ENCODE data around the gene BCO2. TPM values are rescaled to one million over a fixed set of nuclear protein-coding genes. Genes with fewer than 3 reads are reported as not detected.

Gene BCO2
- polyA plus RNA-seq, 1 experiment, result 0.56 TPM

GRCh38 chr11:112231952-112232351 is 56.6 kb downstream of the BCO2 start:
- POLR2A ChIA-PET, result no interaction called here
- no peak for DNase-seq (ENCODE audit: low read depth)
- Histone ChIP-seq H3K4me3 (ENCODE audit: low read depth, low read length) (no peak overlapping the region), H3K27me3 (ENCODE audit: control insufficient read depth, insufficient read depth, low read length) (no peaks in the 10 kb centered on the region), H3K36me3 (ENCODE audit: control insufficient read depth, insufficient read depth, low read length) (peaks cover 8% of the 10 kb centered on the region)
- no peak for TF ChIP-seq CTCF (IDR thresholded peaks at IDR 0.05; ENCODE audit: insufficient read depth, low read depth, low read length)
- CTCF ChIA-PET, result interaction anchor here (20.9 kb wide), 1 partner anchor 48 kb away, joined by 560 read pairs; no protein-coding TSS in a partner anchor

- DNase-seq (ENCODE audit: low read depth), result no peak
- no peak overlapping the region for H3K4me3 ChIP-seq (ENCODE audit: low read depth, low read length)
- no peaks in the 10 kb centered on the region for H3K27me3 ChIP-seq (ENCODE audit: control insufficient read depth, insufficient read depth, low read length)
- TF ChIP-seq CTCF (IDR thresholded peaks at IDR 0.05; ENCODE audit: insufficient read depth, low read depth, low read length), result no peak
- H3K36me3 ChIP-seq (ENCODE audit: control insufficient read depth, insufficient read depth, low read length), result peaks cover 11% of the 10 kb centered on the region
- ChIA-PET CTCF (interaction anchor here (1.2 kb wide), 1 partner anchor 44 kb away, joined by 5 read pairs; no protein-coding TSS in a partner anchor), POLR2A (no interaction called here)
These were observed 60.6 kb downstream of the BCO2 start for GRCh38 chr11:112235750-112236390.

GRCh38 chr11:112237451-112237850 is 62.1 kb downstream of the BCO2 start:
- Histone ChIP-seq H3K27me3 (ENCODE audit: control insufficient read depth, insufficient read depth, low read length) (no peaks in the 10 kb centered on the region), H3K36me3 (ENCODE audit: control insufficient read depth, insufficient read depth, low read length) (peaks cover 9% of the 10 kb centered on the region), H3K4me3 (ENCODE audit: low read depth, low read length) (no peak overlapping the region)
- no peak for TF ChIP-seq CTCF (IDR thresholded peaks at IDR 0.05; ENCODE audit: insufficient read depth, low read depth, low read length)
- DNase-seq (ENCODE audit: low read depth), result no peak
- POLR2A ChIA-PET, result no interaction called here
- CTCF ChIA-PET, result interaction anchor here (1.2 to 1.5 kb wide), 4 partner anchors 39 to 306 kb away, joined by 3 to 8 read pairs (median 4); no protein-coding TSS in a partner anchor

DNA sequence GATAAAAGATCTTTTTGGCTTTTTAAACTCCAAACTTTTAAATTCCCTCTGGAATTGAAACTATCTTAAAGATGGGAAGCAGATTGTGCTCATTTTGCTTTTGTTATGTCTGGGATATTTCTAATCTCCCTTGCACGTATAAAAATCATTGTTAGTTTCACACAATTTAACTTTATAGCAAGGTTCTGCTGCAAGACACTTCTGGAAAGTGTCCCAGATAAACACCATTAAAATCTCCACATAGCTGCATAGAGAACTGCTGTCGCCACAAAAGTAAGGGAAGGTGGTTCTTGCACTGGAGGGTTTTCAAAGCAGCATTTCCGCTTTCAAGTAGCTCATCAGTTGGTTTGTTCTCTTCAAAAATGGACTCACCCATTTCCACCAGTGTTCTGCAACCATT is 62.7 kb downstream of the BCO2 start:
- TF ChIP-seq CTCF (IDR thresholded peaks at IDR 0.05; ENCODE audit: insufficient read depth, low read depth, low read length), result no peak
- no peak for DNase-seq (ENCODE audit: low read depth)
- no peak overlapping the region for H3K4me3 ChIP-seq (ENCODE audit: low read depth, low read length)
- H3K27me3 ChIP-seq (ENCODE audit: control insufficient read depth, insufficient read depth, low read length), result no peaks in the 10 kb centered on the region
- H3K36me3 ChIP-seq (ENCODE audit: control insufficient read depth, insufficient read depth, low read length), result peaks cover 9% of the 10 kb centered on the region
- ChIA-PET POLR2A (no interaction called here), CTCF (interaction anchor here (1.3 to 1.5 kb wide), 2 partner anchors 38 to 42 kb away, joined by 4 to 8 read pairs; no protein-coding TSS in a partner anchor)

GRCh38 chr11:112241486-112241885 is 66.2 kb downstream of the BCO2 start:
- Histone ChIP-seq H3K4me3 (ENCODE audit: low read depth, low read length) (no peak overlapping the region), H3K27me3 (ENCODE audit: control insufficient read depth, insufficient read depth, low read length) (no peaks in the 10 kb centered on the region), H3K36me3 (ENCODE audit: control insufficient read depth, insufficient read depth, low read length) (peaks cover 5% of the 10 kb centered on the region)
- peak; percentile 84 for DNase-seq (ENCODE audit: low read depth)
- TF ChIP-seq CTCF (IDR thresholded peaks at IDR 0.05; ENCODE audit: insufficient read depth, low read depth, low read length), result no peak
- ChIA-PET POLR2A (interaction anchor here (1.0 kb wide), 1 partner anchor 10 kb away, joined by 4 read pairs; no protein-coding TSS in a partner anchor), CTCF (interaction anchor here (2.4 kb wide), 1 partner anchor 38 kb away, joined by 13 read pairs; no protein-coding TSS in a partner anchor)
